Esophagus muscularis mucosa (tissue), 4 donors: ENCODE data around the gene DHX30. TPM values are rescaled to one million over a fixed set of nuclear protein-coding genes. Genes with fewer than 3 reads are reported as not detected.

Source experiments
- DNase-seq: peaks from one replicate; pipeline ENCODE4 v3.0.0-alpha.2; 2017; ENCODE audit errors: extremely low spot score
- H3K27ac ChIP-seq, 4 donors: fragments of 200-600 bp; sonication (generic); replicated peaks in 1 of 4; 1 replicate in 3 of 4; 2 replicates in 1 of 4; pipeline ENCODE4 v1.5.1; 2016 to 2019; ENCODE audit warnings: mild to moderate bottlenecking in 1 of 4
- H3K27me3 ChIP-seq, 4 donors: fragments of 200-600 bp; sonication (generic); one replicate each; pipeline versions ENCODE4 v1.5.1 to v1.6.0; 2016 to 2019
- H3K36me3 ChIP-seq, 4 donors: fragments of 200-600 bp; sonication (generic); one replicate each; pipeline ENCODE4 v1.5.1; 2016 to 2019
- H3K4me1 ChIP-seq, 4 donors: fragments of 200-600 bp; sonication (generic); one replicate each; pipeline ENCODE4 v1.5.1; 2016 to 2019
- H3K4me3 ChIP-seq, 4 donors: fragments of 200-600 bp; sonication (generic); 1 replicate in 2 of 4; 2 replicates in 2 of 4; pipeline ENCODE4 v1.5.1; 2016 to 2019; ENCODE audit warnings: mild to moderate bottlenecking in 4 of 4, moderate library complexity in 1 of 4
- H3K9me3 ChIP-seq, 4 donors: fragments of 200-600 bp; sonication (generic); 1 replicate in 3 of 4; 2 replicates in 1 of 4; pipeline ENCODE4 v1.5.1; 2016 to 2019
- EP300 ChIP-seq: sonication (generic); formaldehyde crosslinking; IDR thresholded peaks from one replicate; pipeline ENCODE4 v1.6.1; 2017; ENCODE audit warnings: antibody characterized with exemption
- POLR2A ChIP-seq: fragments of 450-650 bp; IDR thresholded peaks from one replicate; pipeline ENCODE4 v1.6.1; 2017; ENCODE audit warnings: antibody characterized with exemption, moderate library complexity, mild to moderate bottlenecking, low read depth
- POLR2AphosphoS5 ChIP-seq, 2 donors: sonication (generic); formaldehyde crosslinking; IDR thresholded peaks; one replicate each; pipeline ENCODE4 v1.6.1; 2017; ENCODE audit warnings: antibody characterized with exemption in 2 of 2
- WGBS: methylation state at CpG from one replicate; pipeline ENCODE4 v1.1.5; 2018; 5-methylcytosine and 5-hydroxymethylcytosine counted together
- intact Hi-C: fragments of 100-400 bp; cut with DNase I; formaldehyde crosslinking; loops from one replicate; pipeline ENCODE4 v1.15.1; 2023
- total RNA-seq, 4 donors: library from RNA; depleted of rRNA; stranded (reverse); fragments of >200 nt; gene quantifications; one replicate each; pipeline versions ENCODE4 v1.1.0 to v1.2.1, GENCODE V29; 2016
- TF ChIP-seq, protein P1 (sequence below), 3 experiments: fragments of 200-600 bp in 2 of 3; fragments of 450-650 bp in 1 of 3; sonication (generic) in 2 of 3; IDR thresholded peaks; one replicate each; pipeline ENCODE4 v1.5.1; 2017 to 2019; ENCODE audit warnings: antibody characterized with exemption in 3 of 3, mild to moderate bottlenecking in 2 of 3, moderate library complexity in 1 of 3

Gene DHX30
- total RNA-seq, 4 donors from 2014 or later: 54.4 to 99.3 (median 80.0) TPM

DNA sequence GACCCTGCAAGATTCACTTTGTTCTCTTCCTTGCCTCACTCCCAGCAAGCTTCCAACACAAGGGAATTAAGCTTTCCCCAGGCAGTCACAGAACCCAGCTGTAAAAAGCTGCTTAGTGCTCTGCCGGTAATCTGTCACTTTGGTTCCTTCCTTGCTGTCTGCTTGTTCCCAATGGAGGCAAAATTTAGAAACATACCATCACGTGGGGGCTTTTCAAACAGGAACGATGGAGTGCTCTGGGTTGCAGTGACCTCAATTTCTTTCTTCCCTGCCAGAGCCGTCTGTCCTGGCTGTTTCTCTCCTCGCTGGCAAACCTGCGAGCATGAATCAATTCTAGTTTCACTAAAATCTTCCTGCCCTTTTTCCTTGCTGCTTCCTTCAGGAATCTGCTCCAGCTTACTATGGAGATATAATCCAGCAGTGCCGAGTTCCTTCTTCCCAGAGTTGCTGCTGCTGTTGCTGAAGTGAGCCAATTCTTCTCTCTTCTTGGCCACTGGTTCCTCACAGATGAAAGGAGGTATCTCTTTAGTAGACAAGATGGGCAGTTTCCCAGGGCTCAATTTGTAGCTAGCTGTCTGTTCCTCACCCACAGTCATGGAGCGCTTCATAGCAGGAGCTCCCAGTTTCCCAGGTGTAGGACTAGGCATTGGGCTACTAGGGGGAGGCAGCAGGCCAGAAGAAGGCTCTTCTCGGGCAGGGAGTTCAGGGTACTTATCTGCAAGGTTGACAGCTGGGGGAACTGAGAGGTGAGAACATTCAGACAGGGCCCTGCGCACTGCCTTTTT lies 88.1 kb downstream of the DHX30 start:
- no peak overlapping the region for H3K4me3 ChIP-seq
- DNase-seq: no peak
- no peaks in the 10 kb centered on the region for H3K27me3 ChIP-seq
- H3K27ac ChIP-seq: peak overlapping the region; percentile 63 to 68 (median 64)
- H3K9me3 ChIP-seq: no peaks in the 10 kb centered on the region
- TF ChIP-seq, protein P1, sequence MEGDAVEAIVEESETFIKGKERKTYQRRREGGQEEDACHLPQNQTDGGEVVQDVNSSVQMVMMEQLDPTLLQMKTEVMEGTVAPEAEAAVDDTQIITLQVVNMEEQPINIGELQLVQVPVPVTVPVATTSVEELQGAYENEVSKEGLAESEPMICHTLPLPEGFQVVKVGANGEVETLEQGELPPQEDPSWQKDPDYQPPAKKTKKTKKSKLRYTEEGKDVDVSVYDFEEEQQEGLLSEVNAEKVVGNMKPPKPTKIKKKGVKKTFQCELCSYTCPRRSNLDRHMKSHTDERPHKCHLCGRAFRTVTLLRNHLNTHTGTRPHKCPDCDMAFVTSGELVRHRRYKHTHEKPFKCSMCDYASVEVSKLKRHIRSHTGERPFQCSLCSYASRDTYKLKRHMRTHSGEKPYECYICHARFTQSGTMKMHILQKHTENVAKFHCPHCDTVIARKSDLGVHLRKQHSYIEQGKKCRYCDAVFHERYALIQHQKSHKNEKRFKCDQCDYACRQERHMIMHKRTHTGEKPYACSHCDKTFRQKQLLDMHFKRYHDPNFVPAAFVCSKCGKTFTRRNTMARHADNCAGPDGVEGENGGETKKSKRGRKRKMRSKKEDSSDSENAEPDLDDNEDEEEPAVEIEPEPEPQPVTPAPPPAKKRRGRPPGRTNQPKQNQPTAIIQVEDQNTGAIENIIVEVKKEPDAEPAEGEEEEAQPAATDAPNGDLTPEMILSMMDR (IDR thresholded peaks at IDR 0.05): no peak
- TF ChIP-seq POLR2AphosphoS5 (IDR thresholded peaks at IDR 0.05) (peak; percentile 36 to 73), EP300 (no peak)
- peaks cover 26 to 44% (median 38%) of the 10 kb centered on the region in 4 donors for H3K4me1 ChIP-seq
- 37% methylated on average over 10 of the region's 10 CpGs for WGBS
- intact Hi-C loops: no loop called here
- H3K36me3 ChIP-seq: peaks cover 0 to 46% (median 13%) of the 10 kb centered on the region in 4 donors

DNA sequence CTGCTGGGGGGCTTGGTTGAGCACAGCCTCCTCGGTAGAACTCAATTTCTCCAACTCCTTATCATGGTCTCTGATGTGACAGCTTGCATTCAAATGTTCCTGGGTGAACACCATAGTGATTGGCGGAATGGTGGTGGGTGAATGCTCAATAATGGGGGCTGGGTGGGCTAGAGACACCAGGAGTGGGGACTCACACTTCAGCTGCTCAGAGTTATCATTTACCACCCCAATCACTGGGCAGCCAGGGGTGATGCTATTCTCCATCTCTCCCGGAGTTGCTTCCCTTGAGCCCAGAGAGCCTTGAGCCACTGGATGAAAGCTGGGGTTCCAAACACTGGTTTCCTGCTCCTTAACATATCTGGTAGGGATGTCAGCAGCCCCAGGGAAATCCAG lies 88.7 kb downstream of the DHX30 start:
- Histone ChIP-seq H3K27me3 (no peaks in the 10 kb centered on the region), H3K27ac (peak overlapping the region; percentile 63 to 68 (median 64)), H3K36me3 (peaks cover 0 to 49% (median 13%) of the 10 kb centered on the region in 4 donors), H3K4me1 (peaks cover 26 to 44% (median 38%) of the 10 kb centered on the region in 4 donors), H3K4me3 (no peak overlapping the region), H3K9me3 (no peaks in the 10 kb centered on the region)
- intact Hi-C loops: no loop called here
- 86% methylated on average over 3 of the region's 3 CpGs for WGBS
- TF ChIP-seq POLR2AphosphoS5 (IDR thresholded peaks at IDR 0.05) (no peak), EP300 (no peak), POLR2A (no peak)
- TF ChIP-seq, protein P1 (IDR thresholded peaks at IDR 0.05): no peak
- no peak for DNase-seq

DNA sequence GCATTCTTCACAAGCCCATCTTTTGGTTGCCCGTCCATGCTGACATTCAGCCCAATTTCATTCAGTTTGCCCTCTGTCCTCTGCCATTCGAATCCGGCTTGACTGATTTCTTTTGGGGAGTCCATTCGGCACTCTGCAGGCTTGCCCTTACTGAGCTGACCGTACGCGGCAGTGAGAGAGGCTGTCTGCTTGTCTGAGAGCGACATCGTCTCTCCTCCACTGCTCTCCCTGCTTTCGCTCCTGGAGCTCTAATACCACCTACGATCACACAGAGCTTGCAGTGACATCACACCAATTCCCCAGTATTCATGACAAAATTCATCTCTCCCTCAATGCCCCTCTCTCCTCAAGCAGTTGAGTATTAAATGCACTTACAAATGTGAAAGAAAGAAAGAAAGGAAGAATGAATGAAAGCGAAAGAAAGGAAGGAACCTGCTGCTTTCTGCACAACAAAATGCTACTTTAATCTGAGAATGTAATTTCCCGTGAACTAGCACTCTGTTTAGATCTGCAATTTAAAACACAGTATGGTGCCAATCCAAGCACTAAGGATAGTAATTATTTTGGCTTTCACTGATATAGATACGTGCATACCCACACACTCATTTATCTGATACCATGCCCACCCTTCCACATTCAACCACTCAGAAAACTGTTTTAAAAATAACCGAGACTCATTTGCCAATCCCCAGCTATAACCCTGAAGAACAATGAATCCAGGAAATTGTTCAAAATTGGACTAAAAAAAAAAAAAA lies 89.5 kb downstream of the DHX30 start:
- Histone ChIP-seq H3K4me3 (no peak overlapping the region), H3K27ac (peak overlapping the region in 1 of 4 donors; percentile 68), H3K27me3 (no peaks in the 10 kb centered on the region), H3K4me1 (peaks cover 26 to 44% (median 38%) of the 10 kb centered on the region in 4 donors), H3K9me3 (no peaks in the 10 kb centered on the region), H3K36me3 (peaks cover 0 to 52% (median 19%) of the 10 kb centered on the region in 4 donors)
- intact Hi-C loops: no loop called here
- 95% methylated on average over 15 of the region's 15 CpGs for WGBS
- TF ChIP-seq, protein P1 (IDR thresholded peaks at IDR 0.05): no peak
- no peak for DNase-seq

DNA sequence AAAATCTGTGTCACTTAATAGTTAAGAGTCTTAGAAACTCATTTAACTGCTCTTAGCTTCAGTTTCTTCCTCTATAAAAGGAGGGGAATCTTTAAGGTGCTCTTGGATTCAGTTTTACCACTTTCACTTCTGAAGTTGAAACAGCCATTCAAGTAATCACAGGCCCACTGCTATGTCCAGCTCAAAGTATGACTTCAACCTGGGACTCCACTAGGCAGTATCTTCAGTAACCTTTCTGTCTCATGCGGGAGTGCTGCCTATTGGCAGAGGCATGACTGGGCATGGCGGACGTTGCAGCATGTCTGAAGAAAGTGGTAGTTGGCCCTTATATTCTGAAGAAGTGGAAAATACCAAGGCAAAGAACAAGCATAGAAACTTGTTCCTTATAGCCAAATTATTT lies 92.3 kb downstream of the DHX30 start:
- no peaks in the 10 kb centered on the region for H3K9me3 ChIP-seq
- H3K27ac ChIP-seq: no peak overlapping the region
- H3K4me3 ChIP-seq: no peak overlapping the region
- TF ChIP-seq POLR2AphosphoS5 (IDR thresholded peaks at IDR 0.05) (no peak), EP300 (no peak), POLR2A (no peak)
- TF ChIP-seq, protein P1 (IDR thresholded peaks at IDR 0.05): no peak
- H3K36me3 ChIP-seq: peaks cover 0 to 63% (median 27%) of the 10 kb centered on the region in 4 donors
- intact Hi-C loops: no loop called here
- no peaks in the 10 kb centered on the region for H3K27me3 ChIP-seq
- 85% methylated on average over 3 of the region's 3 CpGs for WGBS
- H3K4me1 ChIP-seq: peaks cover 29 to 35% (median 31%) of the 10 kb centered on the region in 4 donors
- DNase-seq: no peak
